ENCODE measurements around the gene HCK.

Gene HCK

DNA sequence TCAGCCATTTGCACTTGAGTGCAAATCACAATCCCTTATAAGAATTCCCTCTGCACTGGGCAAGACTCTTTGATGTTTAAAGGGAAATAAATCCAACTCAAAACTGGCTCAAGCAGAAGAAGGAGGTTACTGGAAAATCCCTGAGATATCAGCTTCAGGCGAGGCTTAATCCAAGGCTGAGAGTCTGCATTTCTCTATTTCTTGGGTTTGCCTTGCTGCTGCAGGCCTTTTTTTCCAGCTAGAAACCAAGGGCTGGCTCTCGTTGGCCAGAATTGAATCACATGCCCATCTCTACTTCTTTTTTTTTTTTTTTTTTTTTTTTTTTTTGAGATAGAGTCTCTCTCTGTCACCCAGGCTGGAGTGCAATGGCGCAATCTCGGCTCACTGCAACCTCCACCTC is 11.7 kb downstream of the HCK start:
- no peak for DNase-seq

DNA sequence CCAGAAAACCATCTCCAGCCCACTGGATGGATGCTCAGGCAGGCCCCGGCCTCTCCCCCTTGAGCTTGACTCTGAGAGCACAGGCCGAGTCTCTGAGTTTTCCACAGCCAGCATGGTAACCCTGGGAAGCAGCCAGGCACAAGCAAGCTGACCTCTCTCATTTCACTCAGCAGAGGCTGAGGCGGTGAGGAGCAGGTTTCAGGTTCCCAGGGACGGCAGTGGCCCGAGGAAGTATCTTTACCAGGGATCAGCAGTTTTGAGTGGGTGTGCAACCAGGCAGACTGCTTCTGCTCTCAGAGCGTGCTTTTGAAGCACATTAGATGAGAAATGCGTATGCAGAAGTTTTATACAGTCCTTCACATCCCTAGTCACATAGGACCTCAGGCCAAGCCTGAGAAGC is 12.6 kb downstream of the HCK start:
- DNase-seq: no peak

DNA sequence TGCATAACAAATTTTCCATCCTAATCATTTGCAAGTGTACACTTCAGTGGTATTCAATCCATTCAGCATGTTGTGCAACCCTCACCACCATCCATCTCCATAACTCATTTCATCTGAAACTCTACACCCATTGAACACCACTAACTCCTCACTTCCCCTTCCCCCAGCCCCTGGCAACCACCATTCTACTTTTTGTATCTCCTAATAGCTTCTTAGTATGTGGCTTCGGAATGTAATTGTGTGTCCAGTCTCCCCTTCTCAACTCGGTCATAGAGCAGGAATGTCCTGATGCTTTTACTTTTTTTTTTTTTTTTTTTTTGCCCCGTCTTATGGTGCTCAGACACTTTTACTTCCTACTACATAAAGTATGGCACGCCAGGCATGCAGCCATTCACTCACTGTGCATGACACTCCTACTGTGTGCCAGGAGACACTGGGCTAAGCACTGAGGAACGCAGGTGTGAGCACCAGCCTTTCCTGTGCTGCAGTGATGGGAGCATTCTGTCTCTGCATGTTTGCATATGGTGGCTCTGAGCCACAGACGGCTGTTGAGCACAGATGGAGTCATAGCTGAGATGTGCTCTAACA is 15.3 kb downstream of the HCK start:
- DNase-seq: no peak

- no peak for DNase-seq
Measured at GRCh38 chr20:32068174-32068573, 16.1 kb downstream of the HCK start.

GRCh38 chr20:32069711-32070110 is 17.7 kb downstream of the HCK start:
- no peak for DNase-seq

DNA sequence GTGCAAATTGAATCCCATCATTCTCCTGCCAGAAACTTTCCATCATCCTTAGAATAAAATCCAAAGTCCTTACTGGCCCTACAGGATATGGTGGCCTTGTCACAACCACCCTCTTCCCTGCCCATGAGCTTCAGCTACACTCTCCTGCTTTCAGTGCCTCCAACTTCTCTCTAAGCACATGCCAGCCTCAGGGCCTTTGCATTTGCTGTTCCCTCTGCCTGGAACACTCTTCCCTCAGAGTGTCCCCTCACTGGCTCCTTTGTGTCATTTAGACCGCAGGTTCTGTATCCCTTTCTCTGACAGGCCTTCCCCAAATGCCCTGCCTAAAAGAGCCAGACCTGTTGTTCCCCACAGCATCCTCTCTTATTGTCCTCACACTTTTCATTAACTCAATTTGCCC is 18.2 kb downstream of the HCK start:
- no peak for DNase-seq

DNA sequence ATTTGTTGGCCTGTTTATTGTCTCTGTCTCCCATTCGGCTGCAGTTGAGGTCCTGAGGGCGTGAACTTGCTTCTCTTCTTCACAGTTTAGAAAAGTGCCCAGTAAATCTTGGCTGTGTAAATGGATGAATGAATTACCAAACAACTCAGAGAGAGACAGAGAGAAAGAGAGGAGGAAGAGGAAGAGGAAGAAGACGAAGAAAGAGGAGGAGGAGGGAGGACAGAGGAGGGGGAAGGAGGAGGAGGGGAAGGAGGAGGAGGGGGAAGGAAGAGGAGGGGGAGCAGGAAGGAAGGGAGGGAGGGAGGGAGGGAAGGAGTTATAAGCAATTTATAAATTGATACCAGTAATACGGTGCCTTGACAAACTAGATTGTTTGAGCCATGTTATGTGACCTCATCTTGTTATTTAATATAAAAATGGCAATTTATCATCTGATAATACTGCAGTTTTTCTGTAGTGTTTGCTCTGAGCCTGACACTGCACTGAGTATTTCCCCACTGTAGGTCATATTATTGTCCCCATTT is 18.7 kb downstream of the HCK start:
- DNase-seq: no peak

DNA sequence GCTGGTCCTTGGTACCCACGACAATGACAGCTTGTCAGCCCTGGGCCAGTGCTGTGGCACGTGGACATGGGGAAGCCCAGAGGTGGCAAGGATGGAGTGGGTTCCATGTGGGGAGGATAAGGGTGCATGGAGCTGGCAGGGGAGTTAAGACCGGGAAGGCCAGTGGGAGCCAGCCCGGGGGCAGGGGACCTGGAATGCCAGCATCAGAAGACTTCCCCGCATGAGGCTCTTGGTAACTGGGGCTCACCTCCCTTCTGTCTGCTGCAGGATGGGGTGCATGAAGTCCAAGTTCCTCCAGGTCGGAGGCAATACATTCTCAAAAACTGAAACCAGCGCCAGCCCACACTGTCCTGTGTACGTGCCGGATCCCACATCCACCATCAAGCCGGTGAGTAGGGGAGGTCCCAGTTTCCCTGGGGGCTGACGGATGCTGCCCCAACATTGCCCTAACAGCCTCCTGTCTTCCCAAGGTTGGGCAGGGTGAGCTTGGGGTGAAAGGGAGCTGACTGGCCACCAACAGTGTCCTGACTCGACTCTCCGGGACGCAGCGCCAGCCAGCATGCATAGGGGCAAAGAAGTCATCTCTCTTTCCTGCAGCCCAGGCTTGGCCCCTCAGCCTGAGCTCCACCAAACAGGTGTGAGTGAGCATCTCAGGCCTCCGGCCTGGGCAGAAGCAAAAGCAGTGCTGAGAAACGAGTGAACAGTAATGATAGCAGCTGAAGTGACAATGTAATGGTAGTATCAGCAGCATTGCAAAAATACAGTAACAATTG is 19.5 kb downstream of the HCK start:
- DNase-seq: no peak

GRCh38 chr20:32072168-32072750 is 20.2 kb downstream of the HCK start:
- DNase-seq: no peak

- DNase-seq: no peak
Measured at GRCh38 chr20:32075534-32075933, 23.5 kb downstream of the HCK start.

DNA sequence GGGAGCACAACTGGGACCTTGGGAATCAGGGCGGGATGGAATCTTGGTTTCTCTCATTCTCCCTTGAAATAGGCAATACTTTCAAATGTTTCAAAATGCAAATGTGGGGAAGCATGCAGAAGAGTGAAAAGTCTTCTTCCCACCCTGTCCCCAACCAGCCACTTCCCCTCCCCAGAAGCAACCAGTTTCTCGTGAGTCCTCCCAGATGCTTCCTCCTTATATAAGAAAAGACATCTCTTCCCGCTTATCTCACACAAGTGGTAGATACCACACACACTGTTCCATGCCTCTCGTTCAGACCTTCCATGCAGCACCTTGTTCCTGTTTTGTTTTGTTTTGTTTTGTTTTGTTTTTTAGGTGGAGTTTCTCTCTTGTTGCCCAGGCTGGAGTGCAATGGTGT is 25.1 kb downstream of the HCK start:
- DNase-seq: no peak

- DNase-seq: no peak
Measured at GRCh38 chr20:32078322-32078721, 26.3 kb downstream of the HCK start.

GRCh38 chr20:32078791-32079190 is 26.7 kb downstream of the HCK start:
- DNase-seq: no peak

DNA sequence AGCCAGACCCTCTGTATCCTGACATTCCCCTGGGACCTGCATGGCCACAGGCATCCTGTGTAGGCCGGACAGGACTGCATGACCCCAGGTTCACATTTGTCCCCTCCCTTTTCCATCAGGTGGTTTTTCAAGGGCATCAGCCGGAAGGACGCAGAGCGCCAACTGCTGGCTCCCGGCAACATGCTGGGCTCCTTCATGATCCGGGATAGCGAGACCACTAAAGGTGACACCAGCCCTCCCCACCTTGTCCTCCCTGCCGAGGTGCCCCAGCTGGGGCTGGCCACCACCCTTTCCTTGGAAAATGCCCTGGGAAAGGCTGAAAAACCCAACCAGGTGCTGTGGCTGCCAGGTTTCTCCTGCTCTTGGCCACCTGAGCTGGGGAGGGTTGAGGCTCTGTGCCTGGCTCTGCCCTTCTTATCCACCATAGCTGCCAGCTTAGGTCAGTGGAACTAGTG is 27.6 kb downstream of the HCK start:
- DNase-seq: no peak

DNA sequence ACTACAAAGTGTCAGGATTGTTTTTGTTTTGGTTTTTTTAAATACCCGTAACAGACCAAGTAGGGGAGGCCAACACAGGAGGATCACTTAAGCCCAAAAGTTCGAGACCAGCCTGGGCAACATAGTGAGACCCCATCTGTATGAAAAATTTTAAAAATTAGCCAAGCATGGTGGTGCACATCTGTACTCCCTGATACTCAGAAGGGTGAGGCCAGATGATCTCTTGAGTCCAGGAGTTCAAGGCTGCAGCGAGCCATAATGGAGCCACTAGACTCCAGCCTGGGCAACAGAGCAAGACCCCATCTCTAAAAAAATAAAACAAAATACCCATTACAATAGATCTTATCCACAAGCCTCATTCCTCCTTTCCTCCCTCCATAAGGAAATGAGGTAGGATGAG is 28.7 kb downstream of the HCK start:
- no peak for DNase-seq

- no peak for DNase-seq
Measured at GRCh38 chr20:32083469-32083868, 31.4 kb downstream of the HCK start.

GRCh38 chr20:32087070-32087469 is 35.0 kb downstream of the HCK start:
- DNase-seq: no peak

DNA sequence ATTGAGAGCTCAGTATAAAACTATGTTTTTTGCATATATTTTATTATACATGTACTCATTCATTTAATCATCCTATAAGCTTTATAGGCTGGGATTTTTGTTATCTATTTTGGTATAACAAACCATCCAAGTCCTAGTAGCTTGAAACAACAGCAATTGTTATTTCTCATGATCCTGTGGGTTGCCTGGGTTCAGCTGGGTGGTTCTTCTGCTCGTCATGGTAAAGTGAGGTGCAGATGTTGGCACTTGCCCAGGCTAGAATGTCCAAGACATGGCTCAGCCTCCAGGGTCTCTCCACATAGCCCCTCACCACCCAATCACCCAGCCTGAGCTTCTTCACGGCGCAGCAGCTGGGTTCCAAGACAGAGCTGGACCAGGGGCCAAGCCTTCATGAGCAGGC is 36.7 kb downstream of the HCK start:
- no peak for DNase-seq

GRCh38 chr20:32089637-32090362 is 37.8 kb downstream of the HCK start:
- DNase-seq: no peak

GRCh38 chr20:32091888-32092346 is 39.9 kb downstream of the HCK start:
- peak; percentile 74 to 75 for DNase-seq

DNA sequence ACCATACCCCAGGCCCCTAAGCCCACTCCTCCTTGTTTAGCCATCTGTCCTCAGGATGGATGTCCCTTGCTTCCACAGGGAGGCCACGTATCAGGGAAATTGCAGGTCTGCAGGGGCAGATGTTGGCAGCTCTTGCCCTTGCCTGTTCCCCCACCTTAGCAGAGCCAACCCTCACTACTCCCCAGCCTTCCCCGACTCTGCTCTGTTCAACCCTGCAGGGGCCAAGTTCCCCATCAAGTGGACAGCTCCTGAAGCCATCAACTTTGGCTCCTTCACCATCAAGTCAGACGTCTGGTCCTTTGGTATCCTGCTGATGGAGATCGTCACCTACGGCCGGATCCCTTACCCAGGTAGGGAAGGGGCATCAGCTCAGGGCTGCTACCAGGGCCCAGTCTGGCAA is 46.7 kb downstream of the HCK start:
- DNase-seq: no peak

DNA sequence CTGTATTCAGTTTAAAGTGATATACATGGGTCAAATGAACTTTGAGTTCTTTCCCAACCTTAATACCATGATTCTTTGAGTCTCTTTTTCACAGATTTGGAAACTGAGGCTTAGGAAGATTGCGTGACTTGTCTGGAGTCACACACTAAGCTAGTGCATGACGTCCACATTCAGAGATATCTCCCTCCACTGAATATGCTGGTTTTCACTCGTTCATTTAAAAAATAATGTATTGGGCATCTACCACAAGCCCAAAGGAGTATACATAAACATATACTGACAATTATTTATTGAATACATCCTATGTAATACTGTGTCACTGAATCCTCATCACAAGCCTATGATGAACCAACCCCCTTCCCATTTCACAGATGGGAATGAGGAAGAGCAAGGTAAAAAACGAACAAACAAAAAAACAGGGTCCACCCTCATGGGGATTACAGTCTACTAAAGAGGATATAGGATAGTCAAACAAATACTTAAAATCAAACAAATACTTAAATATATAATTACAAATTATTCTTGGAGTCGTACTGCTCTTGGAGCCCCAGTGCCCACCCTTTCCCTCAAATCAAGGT is 56.9 kb downstream of the HCK start:
- no peak for DNase-seq
